GM18508 (cell line): Measurements from ENCODE around the gene FAM131B.
"Not testable (repeated sequence)": the region's sequence is repeated elsewhere in the genome, so short reads cannot be mapped to it uniquely, and the experiment has no call there.

Experiments used
- ATAC-seq: cut with Tn5 transposase; IDR thresholded peaks from one replicate; pipeline ENCODE4 v1.9.1; 2021; ENCODE audit warnings: moderate number of reproducible peaks; ENCODE audit not compliant: insufficient read depth, unreplicated experiment

FAM131B gene

GRCh38 chr7:143362131-143363015 lies at the start of gene FAM131B:
Gene FAM131B, minus strand, starts transcription at chr7:143362713. Its CDS starts 110 bp downstream, at chr7:143362603.
- ATAC-seq, result no peak

GRCh38 chr7:143411976-143412708 lies 49.6 kb upstream of the FAM131B start:
- no peak for ATAC-seq

- no peak for ATAC-seq
Observed at GRCh38 chr7:143410521-143411004, 48.0 kb upstream of the FAM131B start.

- ATAC-seq, result no peak
Observed at GRCh38 chr7:143408686-143409561, 46.4 kb upstream of the FAM131B start, which contains the start of gene EPHA1. Gene EPHA1, minus strand, starts transcription at chr7:143408856. Its CDS starts 51 bp downstream, at chr7:143408805.

- no peak for ATAC-seq
Observed at GRCh38 chr7:143408252-143408685, 45.8 kb upstream of the FAM131B start.

GRCh38 chr7:143407287-143408251 lies 45.1 kb upstream of the FAM131B start:
- no peak for ATAC-seq

GRCh38 chr7:143406002-143406357 lies 43.5 kb upstream of the FAM131B start:
- no peak for ATAC-seq

- no peak for ATAC-seq
Observed at GRCh38 chr7:143405173-143406001, 42.9 kb upstream of the FAM131B start.

- ATAC-seq, result not testable (repeated sequence)
Observed at GRCh38 chr7:143402233-143402632, 39.7 kb upstream of the FAM131B start.

GRCh38 chr7:143401265-143401664 lies 38.8 kb upstream of the FAM131B start:
- ATAC-seq, result no peak

- ATAC-seq, result no peak
Observed at GRCh38 chr7:143399642-143400041, 37.1 kb upstream of the FAM131B start.

- no peak for ATAC-seq
Observed at GRCh38 chr7:143399151-143399550, 36.6 kb upstream of the FAM131B start.

GRCh38 chr7:143398616-143399015 lies 36.1 kb upstream of the FAM131B start:
- no peak for ATAC-seq

- no peak for ATAC-seq
Observed at GRCh38 chr7:143397710-143398530, 35.4 kb upstream of the FAM131B start.

- no peak for ATAC-seq
Observed at GRCh38 chr7:143396625-143397556, 34.4 kb upstream of the FAM131B start.

- no peak for ATAC-seq
Observed at GRCh38 chr7:143396182-143396581, 33.7 kb upstream of the FAM131B start.
